Measurements from ENCODE around the gene KIRREL2. TPM values are rescaled to one million over a fixed set of nuclear protein-coding genes. Genes with fewer than 3 reads are reported as not detected.

The KIRREL2 gene
- total and polyA plus RNA-seq, 9 of the 15 experiments (the other 6 are each of a cell fraction or from before 2014, with no cell fraction given), result 0.01 to 0.12 (median 0.09) TPM; not detected in 4

DNA sequence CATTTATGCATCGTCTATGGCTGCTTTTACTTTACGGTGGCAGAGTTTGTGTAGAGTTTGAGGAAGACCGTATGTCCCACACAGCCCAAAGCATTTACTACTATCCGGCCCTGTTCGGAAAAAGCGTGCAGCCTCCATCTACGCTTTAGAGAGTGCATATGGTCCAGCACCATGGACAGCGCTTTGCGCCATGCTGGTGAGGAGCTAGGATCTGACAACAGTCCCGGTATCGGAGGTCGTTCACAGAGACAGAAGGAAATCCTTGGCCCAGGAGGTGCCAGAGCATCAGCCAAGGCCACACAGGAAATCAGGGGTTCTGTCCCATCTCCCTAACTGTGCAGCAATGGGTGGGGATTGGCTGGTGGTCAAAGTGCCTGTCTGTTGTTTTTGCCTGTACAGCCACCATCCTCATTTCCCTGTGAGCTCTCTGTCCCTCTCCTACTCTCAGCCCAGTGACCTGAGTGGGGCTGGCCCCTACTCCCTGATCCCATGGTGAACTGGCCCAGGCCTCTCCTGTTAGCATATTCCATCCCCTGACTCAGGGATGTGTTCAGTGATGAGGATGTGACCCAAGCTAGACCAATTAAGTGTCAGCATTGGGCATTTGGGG lies 27.9 kb upstream of the KIRREL2 start (continued):
- TF ChIP-seq, protein P1, sequence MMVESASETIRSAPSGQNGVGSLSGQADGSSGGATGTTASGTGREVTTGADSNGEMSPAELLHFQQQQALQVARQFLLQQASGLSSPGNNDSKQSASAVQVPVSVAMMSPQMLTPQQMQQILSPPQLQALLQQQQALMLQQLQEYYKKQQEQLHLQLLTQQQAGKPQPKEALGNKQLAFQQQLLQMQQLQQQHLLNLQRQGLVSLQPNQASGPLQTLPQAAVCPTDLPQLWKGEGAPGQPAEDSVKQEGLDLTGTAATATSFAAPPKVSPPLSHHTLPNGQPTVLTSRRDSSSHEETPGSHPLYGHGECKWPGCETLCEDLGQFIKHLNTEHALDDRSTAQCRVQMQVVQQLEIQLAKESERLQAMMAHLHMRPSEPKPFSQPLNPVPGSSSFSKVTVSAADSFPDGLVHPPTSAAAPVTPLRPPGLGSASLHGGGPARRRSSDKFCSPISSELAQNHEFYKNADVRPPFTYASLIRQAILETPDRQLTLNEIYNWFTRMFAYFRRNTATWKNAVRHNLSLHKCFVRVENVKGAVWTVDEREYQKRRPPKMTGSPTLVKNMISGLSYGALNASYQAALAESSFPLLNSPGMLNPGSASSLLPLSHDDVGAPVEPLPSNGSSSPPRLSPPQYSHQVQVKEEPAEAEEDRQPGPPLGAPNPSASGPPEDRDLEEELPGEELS (CRISPR knock-in tag; IDR thresholded peaks at IDR 0.05; ENCODE audit: borderline replicate concordance), result peak; percentile 89; the same call in 1 of the 2 replicates
- TF ChIP-seq HCFC1 (IDR thresholded peaks at IDR 0.05; ENCODE audit: low read depth, low read length), result peak; percentile 38; the same call in 1 of the 2 replicates
- TF ChIP-seq TCF3 (CRISPR knock-in tag; IDR thresholded peaks at IDR 0.05), result 0 out of 2 replicates have a peak, but pooled peaks have one; percentile 21
- peak; percentile 60; the same call in 1 of the 2 replicates for TF ChIP-seq GABPB1 (CRISPR knock-in tag; IDR thresholded peaks at IDR 0.05)
- TF ChIP-seq, protein P2, sequence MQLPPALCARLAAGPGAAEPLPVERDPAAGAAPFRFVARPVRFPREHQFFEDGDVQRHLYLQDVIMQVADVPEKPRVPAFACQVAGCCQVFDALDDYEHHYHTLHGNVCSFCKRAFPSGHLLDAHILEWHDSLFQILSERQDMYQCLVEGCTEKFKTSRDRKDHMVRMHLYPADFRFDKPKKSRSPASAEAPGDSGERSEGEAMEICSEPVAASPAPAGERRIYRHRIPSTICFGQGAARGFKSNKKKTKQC (CRISPR knock-in tag; IDR thresholded peaks at IDR 0.05), result peak; percentile 98
- 0 out of 2 replicates have a peak, but pooled peaks have one; percentile 62 for TF ChIP-seq FOXJ3 (CRISPR knock-in tag; IDR thresholded peaks at IDR 0.05)
- TF ChIP-seq FOXK2 (conservative IDR thresholded peaks at IDR 0.05 in 1 of 2, IDR thresholded peaks at IDR 0.05 in 1 of 2; ENCODE audit: low read depth in 2 of 2), result 0 out of 4 replicates have a peak, but pooled peaks of 1 of the 2 experiments have one; percentile 17
- 0 out of 2 replicates have a peak, but pooled peaks have one; percentile 71 for TF ChIP-seq FOXP1 (CRISPR knock-in tag; IDR thresholded peaks at IDR 0.05)
- TF ChIP-seq, protein P3, sequence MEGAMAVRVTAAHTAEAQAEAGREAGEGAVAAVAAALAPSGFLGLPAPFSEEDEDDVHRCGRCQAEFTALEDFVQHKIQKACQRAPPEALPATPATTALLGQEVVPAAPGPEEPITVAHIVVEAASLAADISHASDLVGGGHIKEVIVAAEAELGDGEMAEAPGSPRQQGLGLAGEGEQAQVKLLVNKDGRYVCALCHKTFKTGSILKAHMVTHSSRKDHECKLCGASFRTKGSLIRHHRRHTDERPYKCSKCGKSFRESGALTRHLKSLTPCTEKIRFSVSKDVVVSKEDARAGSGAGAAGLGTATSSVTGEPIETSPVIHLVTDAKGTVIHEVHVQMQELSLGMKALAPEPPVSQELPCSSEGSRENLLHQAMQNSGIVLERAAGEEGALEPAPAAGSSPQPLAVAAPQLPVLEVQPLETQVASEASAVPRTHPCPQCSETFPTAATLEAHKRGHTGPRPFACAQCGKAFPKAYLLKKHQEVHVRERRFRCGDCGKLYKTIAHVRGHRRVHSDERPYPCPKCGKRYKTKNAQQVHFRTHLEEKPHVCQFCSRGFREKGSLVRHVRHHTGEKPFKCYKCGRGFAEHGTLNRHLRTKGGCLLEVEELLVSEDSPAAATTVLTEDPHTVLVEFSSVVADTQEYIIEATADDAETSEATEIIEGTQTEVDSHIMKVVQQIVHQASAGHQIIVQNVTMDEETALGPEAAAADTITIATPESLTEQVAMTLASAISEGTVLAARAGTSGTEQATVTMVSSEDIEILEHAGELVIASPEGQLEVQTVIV (CRISPR knock-in tag; IDR thresholded peaks at IDR 0.05; ENCODE audit: borderline replicate concordance), result no peak
- peak; percentile 91; the same call in 1 of the 2 replicates for TF ChIP-seq ZNF224 (CRISPR knock-in tag; IDR thresholded peaks at IDR 0.05)
- no peak for TF ChIP-seq ZSCAN32 (CRISPR knock-in tag; IDR thresholded peaks at IDR 0.05)
- TF ChIP-seq ZNF12 (CRISPR knock-in tag; IDR thresholded peaks at IDR 0.05), result peak; percentile 38; the same call in 1 of the 2 replicates
- peak; percentile 66; the same call in 1 of the 2 replicates for TF ChIP-seq MYC (IDR thresholded peaks at IDR 0.05; ENCODE audit: low read depth, low read length)
- TF ChIP-seq MYC (CRISPR knock-in tag; IDR thresholded peaks at IDR 0.05; ENCODE audit: borderline replicate concordance, low read depth), result no peak
- TF ChIP-seq CTBP1 (IDR thresholded peaks at IDR 0.05; ENCODE audit: borderline replicate concordance), result 0 out of 2 replicates have a peak, but pooled peaks have one; percentile 20
- no peak for TF ChIP-seq MED1 (CRISPR knock-in tag; IDR thresholded peaks at IDR 0.05; ENCODE audit: borderline replicate concordance)
- TF ChIP-seq ZNF583 (CRISPR knock-in tag; IDR thresholded peaks at IDR 0.05), result no peak
- peak; percentile 97 for TF ChIP-seq MIER1 (IDR thresholded peaks at IDR 0.05; ENCODE audit: low read depth)
- TF ChIP-seq, protein P4, sequence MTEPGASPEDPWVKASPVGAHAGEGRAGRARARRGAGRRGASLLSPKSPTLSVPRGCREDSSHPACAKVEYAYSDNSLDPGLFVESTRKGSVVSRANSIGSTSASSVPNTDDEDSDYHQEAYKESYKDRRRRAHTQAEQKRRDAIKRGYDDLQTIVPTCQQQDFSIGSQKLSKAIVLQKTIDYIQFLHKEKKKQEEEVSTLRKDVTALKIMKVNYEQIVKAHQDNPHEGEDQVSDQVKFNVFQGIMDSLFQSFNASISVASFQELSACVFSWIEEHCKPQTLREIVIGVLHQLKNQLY (CRISPR knock-in tag; conservative IDR thresholded peaks at IDR 0.05), result 0 out of 4 replicates have a peak, but pooled peaks of 1 of the 2 experiments have one; percentile 63
